Stomach (tissue), 4 donors: ENCODE results near the gene RPL10.

Experiments
- CTCF ChIP-seq, 7 experiments: fragments of 450-650 bp in 4 of 7; fragments of 200-600 bp in 3 of 7; sonication (generic) in 3 of 7; IDR thresholded peaks; one replicate each; pipeline ENCODE4 v1.5.1; 2016 to 2019; ENCODE audit warnings: antibody characterized with exemption in 7 of 7, control low read depth in 2 of 7, mild to moderate bottlenecking in 1 of 7
- EP300 ChIP-seq: sonication (generic); formaldehyde crosslinking; IDR thresholded peaks from one replicate; pipeline ENCODE4 v1.6.1; 2017; ENCODE audit warnings: antibody characterized with exemption
- POLR2A ChIP-seq, 4 donors: fragments of 450-650 bp; IDR thresholded peaks; one replicate each; pipeline ENCODE4 v1.6.1; 2016; ENCODE audit warnings: antibody characterized with exemption in 4 of 4, control low read depth in 2 of 4, mild to moderate bottlenecking in 1 of 4, moderate library complexity in 1 of 4
- POLR2AphosphoS5 ChIP-seq, 3 donors: sonication (generic); formaldehyde crosslinking; IDR thresholded peaks; one replicate each; pipeline ENCODE4 v1.6.1; 2016; ENCODE audit warnings: antibody characterized with exemption in 3 of 3

GRCh38 chrX:154383359-154384283 is 14.6 kb upstream of the RPL10 start:
- TF ChIP-seq EP300 (no peak), CTCF (IDR thresholded peaks at IDR 0.05) (no peak), POLR2A (IDR thresholded peaks at IDR 0.05) (no peak), POLR2AphosphoS5 (IDR thresholded peaks at IDR 0.05) (no peak)
